NB4 (cell line): ENCODE measurements around the gene GRID2.

Experiments
- CTCF ChIP-seq: IDR thresholded peaks from one replicate; pipeline ENCODE4 v1.5.1; 2012; ENCODE audit warnings: low read depth, low read length
- MAX ChIP-seq: IDR thresholded peaks from 2 replicates; pipeline ENCODE4 v1.6.1; 2011; ENCODE audit warnings: low read depth, low read length
- POLR2A ChIP-seq: IDR thresholded peaks from 2 replicates; pipeline ENCODE4 v1.6.1; 2011; ENCODE audit warnings: mild to moderate bottlenecking; ENCODE audit not compliant: insufficient read length; ENCODE audit errors: extremely low read depth

- TF ChIP-seq CTCF (no peak), MAX (no peak), POLR2A (no peak)
Observed at GRCh38 chr4:93684571-93684970, 1380.8 kb downstream of the GRID2 start.
